NCI-H226 (cell line): ENCODE data around the gene RNF144A.

Source experiments
- DNase-seq: peaks from one replicate; pipeline ENCODE4 v3.0.0-alpha.2; 2015

The RNF144A gene

DNA sequence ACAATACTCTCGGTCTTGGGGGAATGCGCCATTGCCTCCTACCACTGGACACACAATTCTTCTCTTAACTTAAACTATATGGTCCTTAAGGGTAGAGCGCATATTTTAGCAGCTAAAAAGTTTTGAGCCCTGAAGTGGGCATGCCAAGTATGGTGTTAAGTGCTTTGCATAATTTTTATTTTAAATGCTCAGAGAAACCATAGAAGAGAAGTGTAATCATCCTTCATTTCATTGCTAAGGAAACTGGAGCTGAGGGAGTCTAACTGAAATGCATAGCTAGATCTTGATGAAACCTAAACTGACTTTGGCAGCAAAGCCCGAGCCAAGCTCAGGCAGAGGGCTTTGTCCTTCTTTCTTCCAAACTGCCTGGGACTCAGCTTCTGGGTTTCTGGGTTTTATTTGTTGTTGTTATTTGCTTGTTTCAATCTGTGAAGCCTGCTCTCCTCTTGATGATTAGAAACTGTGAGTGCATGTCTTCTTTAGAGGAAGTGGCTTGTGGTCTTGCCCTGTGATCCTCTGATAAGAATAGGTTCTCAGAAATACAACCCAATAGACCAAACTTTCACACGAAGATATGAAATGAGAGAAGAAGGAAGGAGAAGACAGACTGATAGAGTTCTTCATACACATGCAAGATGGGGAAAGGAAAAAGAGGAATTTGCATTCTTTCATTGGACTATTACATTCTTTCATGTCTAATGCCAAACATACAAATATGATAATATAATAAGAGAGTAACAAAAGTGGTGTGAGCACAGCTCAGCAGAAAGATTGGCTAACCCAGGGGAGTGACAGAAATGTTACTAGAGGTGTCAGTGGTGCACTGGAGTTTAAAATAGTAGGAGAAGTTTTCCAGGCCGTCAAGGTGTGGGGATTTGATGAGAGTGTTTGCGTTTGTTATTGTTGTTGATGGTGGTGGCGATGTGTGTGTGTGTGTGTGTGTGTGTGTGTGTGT lies 7.5 kb upstream of the RNF144A start:
- no peak for DNase-seq

DNA sequence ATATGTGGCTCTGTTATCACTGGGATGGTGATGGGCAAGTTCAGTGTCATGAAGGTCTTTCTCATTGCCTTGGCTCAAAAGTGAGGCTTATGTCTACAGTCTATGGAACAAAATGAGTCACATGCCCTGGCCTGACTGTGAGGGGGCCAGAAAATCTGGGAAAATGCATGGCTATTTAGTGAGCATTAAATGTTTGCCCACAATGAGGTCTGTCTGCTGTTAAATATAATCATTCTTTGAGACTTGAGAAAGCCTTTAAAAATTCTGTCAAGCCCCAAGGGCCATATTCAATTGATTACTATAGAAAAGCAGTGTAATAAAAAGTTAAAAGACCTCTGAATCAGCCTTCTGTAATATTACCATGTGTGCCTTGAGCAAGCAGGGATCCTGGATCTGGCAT lies 5.5 kb upstream of the RNF144A start:
- no peak for DNase-seq

DNA sequence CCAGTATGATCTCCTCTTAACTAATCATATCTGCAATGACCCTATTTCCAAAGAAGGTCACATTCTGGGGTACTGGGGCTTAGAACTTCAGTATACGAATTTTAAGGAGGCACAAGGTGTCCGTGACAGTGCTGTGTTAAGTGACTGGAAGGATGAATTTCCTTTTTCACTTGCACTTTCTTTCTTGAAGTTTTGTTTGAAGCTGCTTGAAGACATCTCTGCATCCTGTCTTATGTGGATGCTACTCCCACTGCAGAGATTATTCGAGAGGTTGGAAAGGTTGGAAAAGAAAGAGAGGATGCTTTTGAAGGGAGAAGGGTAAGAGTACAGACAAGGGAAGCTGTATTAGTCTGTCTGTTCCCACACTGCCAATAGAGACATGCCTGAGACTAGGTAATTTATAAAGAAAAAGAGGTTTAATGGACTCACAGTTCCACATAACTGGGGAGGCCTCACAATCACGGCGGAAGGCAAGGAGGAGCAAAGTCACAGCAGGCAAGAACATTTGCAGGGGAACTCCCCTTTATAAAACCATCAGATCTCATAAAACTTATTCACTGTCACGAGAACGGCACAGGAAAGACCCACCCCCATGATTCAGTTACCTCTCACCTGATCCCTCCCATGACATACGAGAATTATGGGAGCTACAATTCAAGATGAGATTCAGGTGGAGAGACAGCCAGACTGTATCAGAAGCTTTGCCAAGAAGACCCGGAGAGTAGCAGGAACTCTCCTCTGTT lies 3.6 kb upstream of the RNF144A start:
- no peak for DNase-seq

DNA sequence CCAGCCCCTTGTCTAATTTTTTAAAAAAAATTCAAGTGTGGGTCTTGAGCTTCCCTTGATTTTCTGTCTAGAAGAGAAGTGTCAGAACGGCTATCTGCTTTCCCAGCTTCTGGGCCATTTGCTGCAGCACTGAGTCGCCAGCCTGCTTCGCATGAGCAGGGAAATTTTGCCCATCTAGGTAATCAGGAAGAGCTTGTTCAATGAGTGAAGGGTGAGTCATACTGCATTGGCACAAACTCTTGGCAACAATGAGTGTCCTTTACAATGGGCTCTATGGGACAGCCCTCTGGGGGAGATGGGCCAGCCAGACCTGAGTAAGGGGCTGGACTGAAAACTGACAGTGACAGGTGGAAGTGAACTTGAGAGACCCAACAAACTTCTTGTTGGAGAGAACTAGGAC lies 2.4 kb upstream of the RNF144A start:
- peak; percentile 20 for DNase-seq

DNA sequence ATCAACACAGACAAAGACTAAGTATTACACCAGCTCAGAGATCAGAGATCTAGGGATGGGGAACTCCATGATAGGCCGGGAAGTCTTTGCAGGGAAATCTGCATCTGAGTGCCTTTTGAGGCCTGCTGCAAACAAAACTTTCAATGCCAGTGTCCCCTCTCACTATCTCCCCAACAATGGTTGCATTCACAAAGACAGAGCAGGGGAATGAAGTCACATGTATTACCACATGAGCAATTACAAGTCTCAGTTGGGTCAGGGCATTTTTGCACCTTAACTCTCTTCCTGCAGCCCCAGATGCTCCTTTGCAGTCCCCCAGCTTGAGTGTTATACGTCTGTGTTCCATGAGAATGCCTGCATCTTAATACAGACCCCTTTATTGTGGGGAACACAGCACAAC lies 1.8 kb upstream of the RNF144A start:
- no peak for DNase-seq

DNA sequence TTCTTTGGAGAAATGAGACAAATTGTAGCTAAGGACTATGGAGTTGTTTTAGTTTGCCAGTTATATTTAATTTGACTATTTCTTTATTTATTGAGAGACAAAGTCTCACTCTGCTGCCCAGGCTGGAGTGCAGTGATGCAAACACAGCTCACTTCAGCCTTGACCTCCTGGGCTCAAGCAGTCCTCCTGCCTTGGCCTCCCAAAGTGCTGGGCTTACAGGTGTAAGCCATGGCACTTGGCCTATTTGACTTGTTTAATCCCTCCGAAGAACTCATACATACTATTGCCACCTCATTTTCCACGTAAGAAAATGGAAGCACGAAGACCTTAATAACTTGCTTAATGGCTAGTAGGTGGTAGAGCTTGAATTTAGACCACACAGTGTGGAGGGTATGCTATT lies 988 bp upstream of the RNF144A start:
- DNase-seq = no peak

DNA sequence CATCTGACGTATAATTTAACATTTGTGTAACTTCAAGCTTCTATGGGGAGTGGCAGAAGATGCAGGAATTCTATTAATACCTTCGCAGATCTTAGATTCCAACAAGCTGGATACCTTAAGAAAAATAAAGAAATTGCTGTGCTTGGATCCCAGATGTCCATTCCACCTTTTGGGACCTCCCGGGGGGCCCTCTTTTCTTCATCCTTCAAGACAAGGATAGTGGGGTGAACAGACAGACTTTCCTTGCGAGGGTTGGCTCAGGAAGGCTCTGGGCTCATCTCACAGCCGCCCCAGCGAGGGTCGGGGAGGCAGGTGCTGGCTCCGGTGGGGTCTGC lies 509 bp upstream of the RNF144A start:
- no peak for DNase-seq

DNA sequence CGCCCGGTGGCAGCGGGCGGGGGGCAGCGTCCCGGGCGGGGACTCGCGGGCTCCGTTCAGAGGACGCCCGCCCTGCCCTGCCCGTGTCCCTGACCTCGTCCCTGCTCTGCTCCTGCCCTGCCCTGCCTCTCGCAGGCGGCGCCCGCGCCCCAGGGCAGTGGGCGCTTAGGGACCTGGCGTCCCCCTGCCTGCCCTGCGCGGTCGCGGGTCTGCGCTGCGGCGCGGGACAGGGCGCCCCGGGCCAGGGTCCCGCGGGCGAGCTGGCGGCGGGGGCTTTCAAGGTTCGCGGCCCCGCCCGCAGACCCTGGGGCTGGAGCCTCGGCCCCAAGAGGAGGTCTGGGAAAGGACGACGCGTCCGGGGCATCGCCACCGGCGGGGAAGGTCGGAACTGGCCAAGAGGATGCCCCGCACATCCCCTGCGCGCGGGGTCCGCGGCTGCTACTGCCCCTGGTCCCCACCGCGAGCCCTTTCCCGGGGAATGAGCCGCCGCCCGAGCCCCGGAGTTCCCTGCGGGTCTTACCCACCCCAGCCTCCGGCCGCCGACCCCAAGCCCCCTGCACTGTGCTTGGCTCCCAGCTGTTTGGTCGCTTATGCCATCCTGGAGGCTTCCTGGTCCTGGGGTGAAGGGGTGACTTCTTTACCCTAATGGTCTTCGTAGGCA lies 679 bp downstream of the RNF144A start:
- DNase-seq = no peak

DNA sequence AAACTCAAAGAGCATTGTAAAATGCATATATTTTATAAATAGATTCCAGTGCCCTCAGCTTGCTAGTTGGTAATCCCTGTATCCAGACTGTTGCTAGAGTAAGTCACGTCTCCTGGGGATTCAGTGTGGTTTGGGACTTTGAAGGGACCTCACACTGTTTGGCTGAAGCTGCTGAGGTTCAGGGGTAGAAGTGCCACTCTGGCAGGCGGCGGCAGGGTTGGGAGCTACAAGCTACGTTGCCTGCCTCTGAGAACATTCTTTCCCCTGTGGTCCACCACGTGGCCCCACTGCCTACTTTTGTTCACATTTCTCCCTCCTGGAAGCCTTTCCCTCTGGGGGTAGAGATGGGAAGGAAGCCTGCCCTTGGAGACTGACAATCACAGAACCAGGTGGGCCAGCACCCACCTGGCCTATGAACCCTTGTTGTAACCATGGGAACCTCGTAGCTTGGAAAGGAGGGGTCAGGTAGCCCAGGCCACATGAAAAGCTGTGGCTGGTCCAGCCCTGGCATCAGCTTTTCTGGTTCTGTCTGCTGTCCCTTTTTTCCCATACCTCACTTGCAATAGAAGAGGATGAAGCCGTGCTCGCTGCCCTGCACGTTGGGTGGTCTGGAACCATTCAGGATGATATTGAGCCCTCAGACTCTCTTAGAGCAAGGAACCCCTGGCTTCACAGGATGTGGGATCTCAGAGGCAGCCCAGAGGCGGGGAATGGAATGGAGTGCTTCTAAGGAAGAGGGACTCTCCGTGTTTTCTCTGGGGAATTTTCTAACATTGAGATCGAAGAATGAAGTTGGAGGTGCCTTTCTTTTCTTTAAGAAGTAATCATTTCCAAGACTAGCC lies 2.9 kb downstream of the RNF144A start:
- DNase-seq = no peak

DNA sequence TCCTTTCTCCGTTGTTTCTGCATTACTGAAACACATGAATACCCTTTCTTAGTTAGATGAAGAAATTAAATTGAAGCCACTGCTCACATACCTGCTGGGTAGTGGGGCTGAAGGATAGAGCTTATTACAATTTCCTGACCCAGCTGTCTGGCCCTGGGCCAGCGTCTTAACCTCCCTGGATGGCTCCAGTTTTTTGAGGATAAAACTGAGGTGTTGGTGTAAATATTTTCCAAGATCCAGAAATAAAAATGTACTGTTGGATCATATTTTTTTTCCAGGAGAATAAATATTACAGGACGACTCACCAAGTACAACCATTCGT lies 3.5 kb downstream of the RNF144A start:
- DNase-seq = no peak

DNA sequence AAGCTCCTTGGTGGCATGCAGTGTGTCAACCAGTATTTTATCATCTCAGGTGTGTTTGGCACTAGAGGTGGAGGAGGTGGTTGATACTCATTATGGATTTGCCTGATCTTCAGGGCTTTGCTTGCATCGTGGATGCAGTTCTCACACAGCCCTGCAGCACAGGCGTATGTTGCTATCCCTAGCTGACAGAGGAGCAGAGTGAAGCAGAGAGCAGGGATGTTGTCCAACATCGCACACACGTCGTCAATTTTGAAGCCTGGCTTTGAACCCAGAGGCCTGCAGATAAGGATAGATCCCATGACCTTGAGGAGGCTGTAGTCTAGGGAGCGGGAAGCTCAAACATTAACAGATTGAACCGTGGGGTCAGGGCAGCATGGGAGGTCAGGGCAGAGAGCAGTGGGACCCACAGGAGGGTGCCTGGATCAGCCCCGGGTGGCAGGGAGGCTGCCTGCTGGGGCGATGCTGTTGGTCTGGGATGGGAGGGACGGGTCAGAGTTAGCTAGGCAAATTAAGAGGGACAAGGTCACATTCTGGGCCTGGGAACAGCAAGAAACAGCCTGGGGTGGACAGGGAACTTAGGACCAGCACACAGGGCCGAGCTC lies 4.2 kb downstream of the RNF144A start:
- no peak for DNase-seq

DNA sequence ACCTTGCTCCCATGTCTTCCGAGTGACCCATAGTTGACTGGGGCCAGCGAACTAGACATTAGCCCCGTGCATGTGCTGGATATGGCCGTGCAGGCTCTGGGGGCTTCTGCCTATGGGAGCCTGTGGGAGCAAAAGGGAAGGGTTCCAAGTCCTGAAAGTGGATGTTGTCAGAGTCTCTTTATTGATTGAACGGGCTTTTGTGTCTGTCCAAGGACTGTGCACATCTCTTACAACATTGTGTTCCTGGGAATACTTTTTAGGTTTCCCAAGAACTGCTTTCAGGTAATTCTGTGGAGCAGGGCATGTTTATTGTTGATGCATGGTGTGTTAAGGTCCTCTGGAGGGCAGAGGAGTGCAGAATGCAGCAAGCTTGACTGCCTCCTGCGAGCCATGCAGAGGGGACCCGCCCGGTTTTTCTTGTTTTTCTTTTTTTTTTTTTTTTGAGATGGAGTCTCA lies 5.0 kb downstream of the RNF144A start:
- DNase-seq = no peak

DNA sequence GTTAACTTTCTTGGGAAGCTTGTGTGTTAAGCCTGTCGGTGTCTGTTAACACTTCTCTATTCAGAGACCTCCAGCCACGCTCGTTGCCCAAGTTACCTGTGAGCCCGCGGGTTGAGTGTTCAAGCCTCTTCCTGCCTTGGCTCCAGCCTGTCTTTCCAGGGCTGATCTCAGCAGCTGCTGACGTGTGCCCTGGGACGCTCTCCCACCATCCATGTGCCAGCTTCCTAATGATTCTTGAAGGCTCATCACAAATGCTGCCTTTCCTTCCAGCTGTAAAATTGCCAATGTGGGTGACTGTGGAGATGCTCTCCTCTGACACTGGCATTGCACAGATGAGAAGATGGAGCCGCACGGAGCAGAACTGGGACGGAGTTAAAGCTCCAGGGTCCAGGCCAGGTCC lies 6.1 kb downstream of the RNF144A start:
- DNase-seq = no peak

DNA sequence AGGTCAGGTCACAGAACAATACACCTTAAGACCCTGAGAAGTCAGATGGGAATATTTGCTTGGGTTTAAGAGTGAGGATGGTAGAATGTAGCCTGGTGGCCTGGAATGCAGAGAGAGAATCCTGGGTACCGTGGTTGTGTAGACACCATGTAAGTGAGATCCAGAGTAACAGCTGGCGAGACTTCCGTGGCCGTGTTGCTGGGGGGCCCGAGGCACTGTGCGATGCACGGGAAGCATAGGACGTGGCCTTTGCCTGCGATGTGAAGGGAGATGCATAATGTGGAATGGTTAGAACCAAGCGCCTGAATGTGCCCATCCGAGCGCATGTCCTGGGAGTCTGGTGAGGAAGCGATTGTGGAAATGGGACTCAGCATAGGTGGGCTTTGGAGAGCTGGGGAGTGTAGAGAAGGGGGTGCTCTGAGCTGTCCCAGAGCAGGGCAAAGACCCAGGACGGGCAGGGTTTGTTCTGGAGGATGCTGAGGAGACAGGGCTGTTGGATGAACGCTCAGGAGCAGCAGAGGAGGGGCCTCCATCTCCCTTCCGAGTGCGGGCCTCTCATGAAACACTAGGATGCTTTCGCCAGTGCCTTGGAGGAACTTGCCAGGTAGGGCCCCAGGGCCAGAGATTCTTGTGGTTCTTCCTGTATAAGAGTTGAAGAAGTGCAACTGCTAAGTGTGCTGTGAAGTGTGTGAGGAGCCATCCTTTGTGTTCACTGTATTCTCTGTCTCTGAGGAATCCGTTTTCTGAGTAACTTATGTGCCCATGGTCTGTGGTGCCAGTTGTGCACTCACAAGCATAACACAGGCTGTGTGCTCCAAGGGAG lies 7.1 kb downstream of the RNF144A start:
- no peak for DNase-seq

DNA sequence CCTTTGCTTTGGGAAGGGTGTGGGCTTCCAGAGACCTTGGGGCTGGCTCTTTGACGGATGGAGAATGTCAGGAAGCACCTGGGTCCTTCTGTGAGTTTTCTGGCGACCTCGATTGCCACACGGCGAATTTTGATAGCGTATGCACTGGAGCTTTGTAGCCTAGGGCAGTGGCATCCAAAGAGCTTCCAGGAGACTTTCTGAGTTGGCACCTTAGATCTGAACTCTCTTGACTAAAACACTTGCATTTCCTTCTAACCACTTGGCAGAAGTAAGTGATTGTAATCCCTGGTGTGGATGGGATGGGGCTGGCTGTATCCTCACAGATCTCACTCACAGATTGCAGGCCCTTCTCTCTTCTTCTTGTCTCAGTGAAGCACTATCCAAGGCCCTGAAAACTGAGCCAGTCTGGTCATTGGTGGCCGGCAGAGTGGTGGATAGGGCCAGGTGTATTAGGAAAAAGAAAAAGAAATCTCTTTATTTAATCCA lies 7.8 kb downstream of the RNF144A start:
- no peak for DNase-seq

DNA sequence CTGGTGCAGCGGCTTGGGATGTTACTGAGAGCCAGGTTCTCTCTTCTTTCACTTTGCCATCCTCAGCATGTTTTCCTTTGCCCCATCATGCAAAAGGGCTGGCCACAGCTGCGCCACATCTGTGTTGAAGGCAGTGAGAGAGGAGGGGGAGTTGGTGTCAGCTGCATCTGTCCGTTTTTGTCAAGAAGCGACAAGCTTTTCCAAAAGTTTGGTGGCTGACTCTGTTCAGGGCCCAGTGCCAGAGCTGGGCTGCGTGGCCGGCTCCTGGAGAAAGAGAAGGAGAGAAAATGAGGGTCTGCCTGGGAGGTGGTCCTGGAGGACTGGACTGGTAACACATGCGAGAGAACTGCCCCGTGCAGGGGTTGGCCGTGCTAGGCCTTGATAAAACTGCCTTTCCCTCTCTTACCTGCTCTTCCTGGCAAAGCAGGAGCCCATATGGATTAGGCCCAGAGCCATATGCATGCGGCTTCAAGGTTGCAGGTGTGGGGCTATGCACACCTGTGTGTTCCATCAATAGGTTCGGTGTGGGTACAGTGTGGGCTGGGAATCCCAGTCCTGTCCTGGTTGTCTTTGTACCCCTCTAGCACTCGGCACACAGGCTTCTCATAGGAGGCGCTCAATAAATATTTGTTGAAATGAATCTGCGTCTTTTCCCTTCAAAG lies 9.0 kb downstream of the RNF144A start:
- no peak for DNase-seq

DNA sequence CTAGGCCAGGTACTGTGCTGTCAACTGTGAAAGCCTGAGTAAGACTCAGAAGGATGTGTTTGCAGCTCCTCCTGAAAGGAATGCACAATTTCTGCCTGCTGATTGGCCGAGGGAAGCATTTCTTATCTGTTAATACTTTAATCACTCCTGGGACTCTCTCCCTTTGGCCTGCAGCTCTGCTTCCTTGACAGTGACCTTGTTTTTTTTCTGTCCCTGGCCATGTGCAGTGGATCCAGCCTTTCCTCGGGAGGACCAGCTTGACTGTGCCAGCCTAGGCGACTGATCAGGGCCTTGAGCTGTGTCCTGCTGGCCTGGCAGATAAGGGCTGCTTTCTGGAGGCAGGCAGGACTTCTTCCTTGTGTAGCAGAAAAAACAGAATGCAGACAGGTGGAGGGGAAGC lies 10.0 kb downstream of the RNF144A start:
- DNase-seq = peak; percentile 8

DNA sequence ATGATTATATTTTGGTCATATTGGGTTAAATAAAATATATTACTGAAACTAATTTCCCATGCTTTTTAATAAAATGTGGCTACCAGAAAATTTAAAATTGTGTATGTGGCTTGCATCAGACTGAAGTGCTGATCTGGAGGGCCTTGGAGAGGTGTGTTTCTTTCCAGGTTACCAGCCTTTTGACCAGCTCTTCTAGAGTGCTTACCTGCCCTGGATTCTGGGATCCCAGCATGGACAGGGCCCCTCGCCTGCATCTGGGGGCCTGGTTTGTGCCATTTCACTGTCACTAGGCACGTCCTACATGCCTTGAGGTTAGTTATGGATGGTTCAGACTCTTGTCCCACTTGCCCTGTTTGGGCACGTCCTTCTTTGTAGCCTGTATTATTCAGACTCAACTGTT lies 10.5 kb downstream of the RNF144A start:
- no peak for DNase-seq

DNA sequence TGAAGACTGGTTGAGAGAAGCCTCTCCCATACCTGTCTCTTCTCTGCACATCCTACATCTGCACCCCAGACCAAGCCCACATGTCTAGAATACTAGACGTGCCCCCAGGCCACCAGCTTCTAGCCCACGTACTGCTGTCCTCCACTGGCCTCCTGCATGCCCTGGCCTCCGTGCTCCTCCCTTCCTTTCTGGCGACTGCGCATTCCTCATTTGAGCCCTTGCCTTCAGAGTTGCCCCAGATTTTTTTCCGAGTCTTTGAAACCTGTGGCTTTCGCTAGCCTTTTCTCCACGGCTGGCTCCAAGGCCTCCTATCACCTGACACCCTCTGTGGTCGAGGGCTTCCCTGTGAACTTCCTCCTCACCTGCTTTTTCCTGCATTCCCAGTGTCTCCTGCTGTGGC lies 11.2 kb downstream of the RNF144A start:
- DNase-seq = no peak

DNA sequence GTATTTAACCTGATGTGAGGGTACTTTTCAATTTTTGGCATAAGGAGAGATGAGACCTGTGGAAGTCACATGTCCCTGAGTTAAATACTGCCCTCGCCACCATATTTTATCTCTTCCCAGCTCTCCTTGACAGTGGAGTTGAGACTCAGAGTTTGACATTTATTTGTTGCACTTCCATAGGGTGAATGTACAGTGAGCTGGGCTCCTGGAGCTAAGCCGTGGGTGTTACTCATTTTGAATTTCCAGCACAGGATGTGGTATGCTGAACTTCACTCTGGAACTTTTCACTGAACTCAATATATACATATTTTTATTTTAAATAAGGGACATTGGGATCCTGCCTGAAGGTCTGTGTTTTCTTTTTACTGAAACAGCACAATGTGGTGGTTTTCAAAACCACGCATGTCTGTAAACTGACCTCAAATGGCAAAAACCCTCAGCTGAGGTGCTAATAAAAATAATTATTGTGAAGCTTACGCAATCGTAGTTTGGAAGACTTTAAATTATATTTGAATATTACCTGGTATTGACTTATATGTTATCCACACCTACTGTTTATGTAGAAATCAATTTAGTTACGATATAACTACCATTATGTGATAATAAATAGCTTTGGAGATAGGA lies 12.1 kb downstream of the RNF144A start:
- no peak for DNase-seq
